Erythroblast (primary cell): ENCODE results near the gene FBXW7.

Experiments
- GATA1 ChIP-seq: IDR thresholded peaks from 2 replicates; pipeline ENCODE4 v1.6.1; 2011; ENCODE audit warnings: low read depth, mild to moderate bottlenecking, control low read depth, low read length, moderate library complexity
- POLR2A ChIP-seq: IDR thresholded peaks from 2 replicates; pipeline ENCODE4 v1.6.1; 2011; ENCODE audit warnings: mild to moderate bottlenecking, low read length

DNA sequence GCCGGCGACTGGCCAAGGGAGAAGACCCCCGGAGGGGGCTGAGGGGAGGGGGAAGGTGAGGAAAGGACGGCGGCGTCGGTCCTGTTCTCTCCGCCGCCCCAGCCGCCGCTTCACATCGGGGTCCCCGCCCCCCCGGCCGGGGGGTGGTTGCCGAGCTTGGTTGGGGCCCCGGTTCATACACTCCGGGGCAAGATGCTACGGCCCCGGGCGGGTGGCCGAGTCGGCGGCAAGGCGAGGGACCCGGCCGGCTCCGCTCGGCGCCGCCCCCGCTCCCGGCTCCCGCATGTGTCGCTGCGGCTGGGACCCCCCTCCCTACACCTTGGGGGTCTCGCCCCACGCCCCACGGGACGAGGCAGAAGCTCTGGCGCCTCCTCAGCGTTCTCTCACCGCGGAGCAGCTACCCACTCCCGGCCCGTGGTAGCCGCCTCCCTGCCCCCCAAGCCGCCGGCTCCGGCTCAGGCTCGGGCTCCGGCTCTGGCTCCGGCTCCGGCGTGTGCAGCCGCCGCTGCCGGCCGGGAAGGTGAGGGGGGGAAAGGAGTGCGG, 461 bp downstream of the FBXW7 start:
- no peak for TF ChIP-seq POLR2A
- TF ChIP-seq GATA1: no peak
